GM03348 (cell line): ENCODE data around the gene TCF4.

ENCODE experiments used
- DNase-seq: peaks from one replicate; pipeline ENCODE4 v3.0.0; 2012; ENCODE audit warnings: low spot score

The TCF4 gene

GRCh38 chr18:55256929-55257289 is 331.1 kb downstream of the TCF4 start:
- DNase-seq: no peak

- DNase-seq: peak; percentile 46
Observed at GRCh38 chr18:55256226-55256928, 331.6 kb downstream of the TCF4 start.

GRCh38 chr18:55253814-55254213 is 334.2 kb downstream of the TCF4 start:
- no peak for DNase-seq

- no peak for DNase-seq
Observed at GRCh38 chr18:55252901-55253300, 335.1 kb downstream of the TCF4 start.

GRCh38 chr18:55252053-55252675 is 335.8 kb downstream of the TCF4 start:
- no peak for DNase-seq

- DNase-seq: peak; percentile 25
Observed at GRCh38 chr18:55251254-55251971, 336.6 kb downstream of the TCF4 start.

- peak; percentile 31 for DNase-seq
Observed at GRCh38 chr18:55250768-55251173, 337.2 kb downstream of the TCF4 start.

GRCh38 chr18:55249550-55249949 is 338.4 kb downstream of the TCF4 start:
- no peak for DNase-seq

- no peak for DNase-seq
Observed at GRCh38 chr18:55248495-55248894, 339.5 kb downstream of the TCF4 start.

- DNase-seq: no peak
Observed at GRCh38 chr18:55247032-55247431, 341.0 kb downstream of the TCF4 start.

GRCh38 chr18:55246278-55246677 is 341.7 kb downstream of the TCF4 start:
- DNase-seq: no peak

- DNase-seq: peak; percentile 43
Observed at GRCh38 chr18:55245211-55245614, 342.8 kb downstream of the TCF4 start.

- no peak for DNase-seq
Observed at GRCh38 chr18:55244546-55244945, 343.4 kb downstream of the TCF4 start.

- peak; percentile 53 for DNase-seq
Observed at GRCh38 chr18:55243857-55244256, 344.1 kb downstream of the TCF4 start.

- no peak for DNase-seq
Observed at GRCh38 chr18:55243255-55243654, 344.7 kb downstream of the TCF4 start.

GRCh38 chr18:55240978-55241377 is 347.0 kb downstream of the TCF4 start:
- DNase-seq: no peak

GRCh38 chr18:55239740-55240139 is 348.3 kb downstream of the TCF4 start:
- no peak for DNase-seq

GRCh38 chr18:55237660-55238059 is 350.3 kb downstream of the TCF4 start:
- no peak for DNase-seq

GRCh38 chr18:55236150-55236931 is 351.7 kb downstream of the TCF4 start:
- peak; percentile 63 for DNase-seq

GRCh38 chr18:55235094-55235461 is 352.9 kb downstream of the TCF4 start:
- no peak for DNase-seq

- peak; percentile 75 for DNase-seq
Observed at GRCh38 chr18:55234366-55235093, 353.5 kb downstream of the TCF4 start.

- no peak for DNase-seq
Observed at GRCh38 chr18:55233857-55234256, 354.1 kb downstream of the TCF4 start.
